ENCODE data around the gene FRMD4A. TPM values are rescaled to one million over a fixed set of nuclear protein-coding genes. Genes with fewer than 3 reads are reported as not detected.

FRMD4A gene
- total RNA-seq, 1 experiment from 2014 or later: 60.8 TPM

GRCh38 chr10:14294347-14295059 is 36.2 kb downstream of the FRMD4A start:
- no peak for DNase-seq (ENCODE audit: low read depth)

DNA sequence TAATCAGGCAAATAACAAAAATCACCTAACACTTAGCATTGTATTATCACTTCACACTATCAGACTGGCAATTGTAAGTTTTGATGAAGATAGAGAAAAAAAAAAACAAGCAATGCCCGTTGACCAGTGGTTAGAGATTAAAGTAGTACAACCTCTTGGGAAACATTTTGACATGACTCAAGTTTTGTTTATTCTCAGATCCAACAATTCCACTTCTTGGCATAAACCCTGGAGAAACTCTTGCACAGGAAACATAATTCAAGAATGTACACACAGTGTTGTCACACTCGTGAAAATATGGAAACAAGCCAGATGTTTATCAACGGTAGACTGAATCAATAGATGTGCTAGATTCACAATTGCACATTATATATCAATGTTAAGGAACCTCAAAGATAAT is 37.2 kb downstream of the FRMD4A start:
- no peak for DNase-seq (ENCODE audit: low read depth)

- no peak for DNase-seq (ENCODE audit: low read depth)
These were observed 39.4 kb downstream of the FRMD4A start for GRCh38 chr10:14291296-14291695.

- DNase-seq (ENCODE audit: low read depth): no peak
These were observed 44.7 kb downstream of the FRMD4A start for GRCh38 chr10:14285941-14286560.

DNA sequence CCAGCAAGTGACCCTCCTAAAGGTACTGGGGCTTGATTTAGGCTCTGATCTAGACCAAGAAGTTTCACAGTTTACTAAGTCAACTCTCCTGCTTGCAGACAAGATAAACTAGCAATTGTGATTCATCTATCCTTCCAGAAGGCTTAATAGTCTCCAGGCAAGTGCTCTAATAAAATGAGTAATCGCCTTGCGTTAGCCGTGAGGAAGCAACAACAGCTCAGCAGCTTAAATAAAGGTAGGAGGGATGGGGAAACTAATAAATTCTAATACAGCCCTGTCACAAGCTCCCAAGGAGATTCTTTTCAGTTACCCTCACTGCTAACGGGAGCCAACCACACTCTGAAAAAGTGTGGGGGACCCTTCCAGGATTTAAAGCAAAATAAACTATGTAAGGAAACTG is 48.4 kb downstream of the FRMD4A start:
- no peak for DNase-seq (ENCODE audit: low read depth)

- DNase-seq (ENCODE audit: low read depth): no peak
These were observed 52.2 kb downstream of the FRMD4A start for GRCh38 chr10:14278533-14278932.

DNA sequence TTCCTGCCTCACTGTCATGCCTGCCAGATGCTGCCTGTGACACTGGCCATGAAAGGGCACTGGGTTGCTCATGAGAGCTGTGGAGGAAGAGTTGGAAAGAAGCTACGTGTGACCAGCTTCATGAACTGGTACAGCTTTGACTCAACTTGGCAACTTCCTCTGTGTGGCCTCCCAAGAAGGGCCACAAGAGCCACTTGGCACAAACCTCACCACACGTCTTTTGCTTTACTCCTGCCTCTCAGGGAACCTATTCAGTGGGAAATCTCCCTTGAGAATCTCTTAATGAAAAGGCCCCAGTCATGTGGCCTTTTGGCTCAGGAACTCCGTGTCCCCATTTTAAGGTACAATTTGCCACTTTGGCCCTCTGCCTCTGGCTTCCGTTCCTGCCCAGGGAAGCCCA is 54.5 kb downstream of the FRMD4A start:
- no peak for DNase-seq (ENCODE audit: low read depth)

DNA sequence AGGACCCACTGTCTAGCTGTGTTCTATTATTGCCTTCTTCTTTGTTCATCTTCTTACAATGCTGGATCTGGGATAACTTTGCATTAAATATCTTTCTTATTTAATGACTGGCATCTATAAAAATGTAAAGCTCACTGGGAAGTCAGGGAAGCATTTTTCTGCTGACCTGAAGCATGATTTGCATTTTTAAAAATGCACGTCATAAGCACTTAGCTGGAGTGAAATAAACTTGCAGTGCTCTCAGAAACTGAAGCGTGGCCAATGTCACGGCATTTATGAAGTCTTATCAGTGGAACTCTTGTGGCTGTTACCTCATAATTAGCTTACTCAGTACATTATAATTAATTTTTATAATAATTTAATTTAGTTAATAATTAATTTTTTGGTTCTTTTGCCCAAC is 59.1 kb downstream of the FRMD4A start:
- no peak for DNase-seq (ENCODE audit: low read depth)

DNA sequence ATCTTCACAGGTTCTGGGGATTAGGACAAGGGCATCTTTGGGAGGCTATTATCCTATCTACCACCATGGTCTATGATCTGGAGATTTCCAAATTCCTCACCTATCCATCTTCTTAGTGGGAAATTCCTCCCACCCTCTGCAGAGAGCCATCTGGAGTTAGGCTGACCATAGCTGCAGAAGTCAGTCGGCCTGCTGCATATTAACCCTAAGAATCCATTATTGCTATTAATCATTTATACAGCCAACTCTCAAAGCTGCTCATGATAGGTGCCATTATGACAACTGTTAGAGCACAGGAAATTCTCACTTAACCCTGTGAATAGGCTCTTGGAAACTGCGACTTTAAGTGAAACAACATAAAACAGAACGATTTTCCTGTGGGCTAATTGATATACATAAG is 60.4 kb downstream of the FRMD4A start:
- no peak for DNase-seq (ENCODE audit: low read depth)

DNA sequence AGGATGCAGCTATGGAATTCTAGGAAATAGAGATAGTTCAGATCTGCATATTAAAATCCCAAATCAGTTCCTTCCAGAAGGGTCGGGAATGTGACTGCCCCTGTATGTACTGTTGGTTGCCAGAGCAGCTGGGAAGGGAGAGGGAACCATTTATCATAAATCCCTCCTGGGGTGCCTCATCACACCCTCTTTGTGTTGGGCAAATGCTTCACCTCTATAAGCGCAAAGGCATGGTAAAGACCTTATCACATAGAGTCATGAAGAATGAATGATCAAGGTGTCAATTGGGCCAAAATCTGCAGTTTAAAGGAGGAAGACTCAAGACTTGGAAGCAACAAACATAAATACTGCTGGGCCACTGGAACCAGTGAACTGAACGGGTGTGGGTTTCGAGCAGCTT is 65.0 kb downstream of the FRMD4A start:
- no peak for DNase-seq (ENCODE audit: low read depth)

- DNase-seq (ENCODE audit: low read depth): no peak
These were observed 67.8 kb downstream of the FRMD4A start for GRCh38 chr10:14262836-14263425.

GRCh38 chr10:14261336-14261735 is 69.4 kb downstream of the FRMD4A start:
- DNase-seq (ENCODE audit: low read depth): no peak

DNA sequence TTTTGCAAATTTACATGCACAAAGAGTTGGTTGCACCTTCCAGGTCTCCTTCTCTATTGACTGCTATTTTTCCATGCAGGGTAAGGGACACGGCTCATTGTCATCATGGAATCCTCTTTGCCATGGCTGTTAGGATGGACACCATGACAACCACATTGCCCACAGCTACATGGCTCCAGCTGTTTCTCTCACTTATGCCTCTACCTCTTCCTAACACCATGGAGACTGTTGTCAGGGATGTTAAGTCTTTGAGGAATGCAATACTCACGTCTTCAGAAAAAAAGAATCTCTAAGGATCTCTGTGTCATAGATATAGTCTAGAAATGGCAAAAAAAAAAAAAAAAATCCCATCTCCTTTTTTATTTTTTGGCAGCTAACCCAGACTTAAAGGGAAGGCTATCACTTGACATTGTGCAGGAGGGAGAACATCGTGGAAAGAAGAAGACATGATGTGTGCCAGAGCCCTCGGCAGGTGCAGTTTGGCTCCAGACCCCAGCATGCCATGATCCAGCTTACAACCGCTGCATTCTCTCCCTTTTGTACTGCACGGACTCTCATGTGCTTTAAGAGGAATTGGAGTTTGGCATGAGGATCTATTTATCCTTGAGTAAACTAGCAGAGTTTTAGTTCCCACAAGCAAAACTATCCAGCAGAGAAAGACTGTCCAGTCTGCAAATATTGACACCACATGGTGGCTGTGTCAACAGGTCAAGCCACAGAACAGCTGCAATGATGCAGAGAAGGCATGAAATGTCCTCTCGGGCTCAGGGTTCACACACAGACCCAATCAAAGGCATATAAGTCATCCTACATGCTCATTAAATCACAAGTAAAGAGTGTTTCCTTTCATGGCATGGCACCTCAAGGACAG is 70.8 kb downstream of the FRMD4A start:
- DNase-seq (ENCODE audit: low read depth): no peak

GRCh38 chr10:14254368-14254767 is 76.4 kb downstream of the FRMD4A start:
- DNase-seq (ENCODE audit: low read depth): no peak

- no peak for DNase-seq (ENCODE audit: low read depth)
These were observed 77.0 kb downstream of the FRMD4A start for GRCh38 chr10:14253711-14254110.

GRCh38 chr10:14253079-14253478 is 77.6 kb downstream of the FRMD4A start:
- DNase-seq (ENCODE audit: low read depth): no peak

- no peak for DNase-seq (ENCODE audit: low read depth)
These were observed 80.1 kb downstream of the FRMD4A start for GRCh38 chr10:14250496-14251076.

DNA sequence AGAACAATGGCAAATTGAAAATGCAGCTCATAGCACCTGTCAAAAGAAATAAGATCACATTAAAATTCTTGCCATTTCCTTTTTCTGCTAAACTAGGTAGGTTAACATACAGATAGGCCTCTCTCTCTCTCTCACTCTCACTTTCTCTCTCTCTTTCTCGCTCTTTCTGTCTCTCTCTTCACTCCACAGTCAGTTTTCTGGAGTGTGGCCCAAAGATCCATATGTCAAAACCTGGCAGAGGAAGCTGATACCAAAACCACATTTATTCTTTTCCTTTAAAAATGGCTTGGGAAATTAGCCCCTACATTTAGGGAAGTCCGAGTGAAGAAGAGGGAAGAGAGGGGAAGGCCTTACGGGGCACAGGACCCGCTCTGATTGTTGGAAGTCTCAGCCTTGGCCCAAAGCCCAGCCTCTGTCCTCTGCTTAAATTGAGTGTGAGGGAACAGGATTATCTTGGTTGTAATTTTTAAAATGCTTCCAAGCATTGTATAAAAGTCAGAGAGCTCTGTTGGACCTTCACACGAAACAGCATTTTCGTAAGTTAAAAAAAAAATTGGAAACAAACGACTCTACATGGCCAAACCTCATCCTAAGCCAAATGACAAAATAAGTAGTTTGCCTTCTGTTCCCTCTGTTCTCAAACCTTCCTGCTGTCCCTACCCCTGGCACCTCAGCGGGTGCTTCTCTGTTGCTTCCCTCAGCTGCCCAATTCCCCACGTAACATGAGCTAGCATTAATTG is 83.2 kb downstream of the FRMD4A start:
- no peak for DNase-seq (ENCODE audit: low read depth)

DNA sequence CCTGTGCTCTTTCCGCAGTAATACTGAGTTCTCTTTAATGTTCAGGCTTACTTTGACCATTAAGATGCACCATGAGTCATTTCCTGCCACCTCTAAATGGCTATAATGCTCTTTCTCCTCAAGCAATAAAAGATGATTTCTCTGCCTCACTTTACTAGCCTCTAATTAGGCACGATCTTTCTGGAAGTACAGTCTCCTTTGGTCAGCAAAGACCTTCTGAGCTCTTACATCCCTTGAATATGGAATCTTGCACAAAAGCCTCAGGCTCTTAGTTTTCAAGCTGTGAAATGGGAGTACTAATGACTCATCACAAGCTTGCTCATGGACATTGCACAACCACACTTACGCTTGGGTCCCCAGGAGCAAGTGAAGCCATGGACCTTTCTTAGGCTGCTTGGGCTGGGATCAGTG is 85.9 kb downstream of the FRMD4A start:
- DNase-seq (ENCODE audit: low read depth): peak; percentile 74

GRCh38 chr10:14244147-14244546 is 86.6 kb downstream of the FRMD4A start:
- DNase-seq (ENCODE audit: low read depth): no peak

DNA sequence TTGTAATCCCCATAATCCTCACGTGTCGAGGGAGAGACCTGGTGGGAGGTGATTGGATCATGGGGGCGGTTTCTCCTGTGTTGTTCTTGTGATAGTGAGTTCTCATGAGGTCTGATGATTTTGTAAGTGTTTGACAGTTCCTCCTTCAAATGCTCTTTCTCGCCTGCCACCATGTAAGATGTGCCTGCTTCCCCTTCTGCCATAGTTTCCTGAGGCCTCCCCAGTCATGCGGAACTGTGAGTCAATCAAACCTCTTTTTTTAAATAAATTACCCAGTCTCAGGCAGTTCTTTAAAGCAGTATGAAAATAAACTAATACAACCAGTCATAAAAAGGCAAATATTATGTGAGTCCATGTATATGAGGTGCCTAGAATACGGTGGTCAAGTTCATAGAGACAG is 87.5 kb downstream of the FRMD4A start:
- DNase-seq (ENCODE audit: low read depth): no peak
